Breast epithelium (tissue), 3 donors: ENCODE results near the gene PLEKHN1.

ENCODE experiments used
- CTCF ChIP-seq, 3 donors: fragments of 450-650 bp; IDR thresholded peaks; one replicate each; pipeline ENCODE4 v1.5.1; 2016 to 2017; ENCODE audit warnings: antibody characterized with exemption in 3 of 3, mild to moderate bottlenecking in 3 of 3, moderate library complexity in 3 of 3
- POLR2A ChIP-seq: fragments of 450-650 bp; IDR thresholded peaks from one replicate; pipeline ENCODE4 v1.6.1; 2016; ENCODE audit warnings: antibody characterized with exemption, mild to moderate bottlenecking, moderate library complexity
- POLR2AphosphoS5 ChIP-seq, 3 donors: sonication (generic); formaldehyde crosslinking; IDR thresholded peaks; one replicate each; pipeline ENCODE4 v1.6.1; 2017; ENCODE audit warnings: antibody characterized with exemption in 3 of 3

GRCh38 chr1:960363-961131 is 5.7 kb upstream of the PLEKHN1 start, which contains the start of gene KLHL17:
- TF ChIP-seq CTCF (IDR thresholded peaks at IDR 0.05) (no peak), POLR2AphosphoS5 (IDR thresholded peaks at IDR 0.05) (no peak), POLR2A (no peak)
